ENCODE data around the gene SPATA7.

SPATA7 gene

DNA sequence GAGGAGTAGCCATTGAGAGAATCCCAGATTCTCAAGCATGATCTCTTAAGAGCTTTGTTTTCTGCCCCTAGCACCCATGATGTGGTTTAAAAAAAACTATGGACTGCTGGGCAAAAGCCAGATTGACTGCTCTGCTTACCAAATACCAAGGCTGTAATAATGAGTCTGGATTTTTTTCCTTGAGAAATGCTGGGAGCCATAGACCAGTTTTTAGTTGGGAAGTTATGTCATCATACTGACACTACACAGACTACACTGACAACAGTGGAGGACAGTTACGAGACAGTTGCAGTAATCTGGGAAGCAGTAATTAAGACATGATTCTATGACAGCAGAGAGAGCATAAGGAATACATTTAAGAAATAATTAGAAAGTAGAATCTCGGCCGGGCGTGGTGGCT, 35.8 kb downstream of the SPATA7 start:
- DNase-seq, result no peak

DNA sequence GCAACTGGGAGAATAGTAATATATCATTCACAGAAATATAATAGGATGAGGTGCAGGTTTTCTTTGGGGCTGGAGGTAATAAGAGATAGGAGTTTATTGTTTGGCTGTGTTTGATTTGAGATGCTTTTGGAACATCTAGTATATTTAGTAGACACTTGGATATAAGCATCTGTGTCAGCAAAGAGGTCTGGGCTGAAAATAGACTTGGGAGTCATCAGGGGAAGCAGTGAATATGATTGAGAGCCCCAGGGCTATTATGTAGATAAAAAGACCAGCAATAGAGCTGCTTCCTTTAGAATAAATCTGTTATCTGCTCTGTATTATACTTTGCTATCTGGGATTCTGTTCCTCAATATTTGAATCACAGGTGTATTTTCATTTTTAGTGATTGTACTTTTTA, 36.6 kb downstream of the SPATA7 start:
- no peak for DNase-seq

DNA sequence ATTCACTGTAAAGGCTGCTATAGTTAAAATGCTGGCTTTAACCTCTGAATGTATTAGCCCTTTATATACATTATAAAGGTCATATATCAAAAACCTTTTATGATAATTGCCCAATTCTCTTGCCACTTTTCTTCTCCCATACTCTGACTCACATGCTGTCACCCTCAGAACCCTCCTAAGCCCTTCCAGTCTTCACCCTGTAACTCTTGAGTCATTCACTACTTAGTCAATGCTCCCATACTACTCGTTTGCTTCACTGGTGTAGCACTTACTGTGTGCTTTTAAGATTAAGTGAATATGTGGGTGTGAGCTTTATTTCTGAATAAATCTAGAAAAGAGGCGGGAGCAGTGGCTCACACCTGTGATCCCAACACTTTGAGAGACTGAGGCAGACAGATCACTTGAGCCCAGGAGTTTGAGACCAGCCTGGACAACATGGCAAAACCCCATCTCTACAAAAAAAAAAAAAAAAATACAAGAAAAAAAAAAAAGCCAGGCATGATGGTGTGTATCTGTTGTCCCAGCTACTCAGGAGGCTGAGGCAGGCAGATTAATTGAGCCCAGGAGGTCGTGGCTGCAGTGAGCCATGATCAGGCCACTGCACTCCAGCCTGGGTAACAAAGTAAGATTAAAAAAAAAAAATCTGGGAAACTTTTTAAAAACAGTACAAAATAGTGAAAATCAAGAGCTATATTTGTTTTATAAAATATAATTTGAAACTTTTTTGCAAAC, 37.6 kb downstream of the SPATA7 start:
- DNase-seq, result no peak

DNA sequence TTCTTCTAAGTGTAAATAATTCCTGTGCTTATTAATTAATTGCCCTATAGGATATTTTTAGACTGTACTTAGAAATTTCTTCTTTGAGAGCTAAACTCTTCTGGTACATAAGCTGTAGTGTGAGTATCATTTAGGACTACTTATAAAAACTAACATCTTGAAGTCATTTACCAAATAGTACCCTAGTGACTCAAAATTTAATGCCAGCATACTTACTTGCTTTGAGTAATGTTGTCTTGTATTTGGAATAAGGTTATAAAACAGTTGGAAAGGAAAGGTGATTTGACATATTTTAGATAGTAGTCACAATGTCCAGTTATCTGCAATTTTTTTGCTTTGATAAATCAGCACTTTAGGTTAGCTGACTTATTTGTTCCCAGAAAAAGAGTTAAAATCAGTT, 39.1 kb downstream of the SPATA7 start:
- DNase-seq, result no peak

DNA sequence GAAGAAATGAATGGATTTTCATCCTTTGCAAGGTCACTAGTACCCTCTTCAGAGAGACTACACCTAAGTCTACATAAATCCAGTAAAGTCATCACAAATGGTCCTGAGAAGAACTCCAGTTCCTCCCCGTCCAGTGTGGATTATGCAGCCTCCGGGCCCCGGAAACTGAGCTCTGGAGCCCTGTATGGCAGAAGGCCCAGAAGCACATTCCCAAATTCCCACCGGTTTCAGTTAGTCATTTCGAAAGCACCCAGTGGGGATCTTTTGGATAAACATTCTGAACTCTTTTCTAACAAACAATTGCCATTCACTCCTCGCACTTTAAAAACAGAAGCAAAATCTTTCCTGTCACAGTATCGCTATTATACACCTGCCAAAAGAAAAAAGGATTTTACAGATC, 40.8 kb downstream of the SPATA7 start:
- DNase-seq, result no peak

DNA sequence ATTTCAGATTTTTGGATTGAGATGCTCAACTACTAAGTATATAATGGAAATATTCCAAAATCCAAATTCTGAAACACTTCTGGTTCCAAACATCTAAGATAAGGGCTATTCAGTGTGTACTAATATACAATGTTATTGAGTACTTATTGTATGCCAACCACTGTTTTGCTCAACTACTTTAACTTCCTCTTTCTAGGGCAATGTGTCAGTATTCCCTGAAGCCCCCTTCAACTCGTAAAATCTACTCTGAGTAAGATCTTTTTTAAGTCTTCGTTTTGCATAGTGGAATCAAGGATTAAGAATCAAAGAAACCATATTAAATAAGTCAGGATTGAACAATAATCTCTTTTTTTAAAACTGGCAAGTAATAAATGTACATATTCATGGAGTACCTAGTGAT, 45.5 kb downstream of the SPATA7 start:
- DNase-seq, result no peak

DNA sequence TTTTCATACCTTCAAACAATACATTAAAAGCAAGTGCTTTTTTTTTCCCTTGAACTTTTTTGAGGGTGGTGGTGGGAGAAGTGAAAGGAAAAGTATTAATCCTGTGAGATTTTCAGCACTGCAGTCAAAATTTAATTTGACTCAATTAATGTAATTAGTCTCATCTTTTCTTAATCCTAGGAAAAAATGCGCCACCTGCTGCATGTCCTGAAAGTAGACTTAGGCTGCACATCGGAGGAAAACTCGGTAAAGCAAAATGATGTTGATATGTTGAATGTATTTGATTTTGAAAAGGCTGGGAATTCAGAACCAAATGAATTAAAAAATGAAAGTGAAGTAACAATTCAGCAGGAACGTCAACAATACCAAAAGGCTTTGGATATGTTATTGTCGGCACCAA, 52.2 kb downstream of the SPATA7 start:
- no peak for DNase-seq

DNA sequence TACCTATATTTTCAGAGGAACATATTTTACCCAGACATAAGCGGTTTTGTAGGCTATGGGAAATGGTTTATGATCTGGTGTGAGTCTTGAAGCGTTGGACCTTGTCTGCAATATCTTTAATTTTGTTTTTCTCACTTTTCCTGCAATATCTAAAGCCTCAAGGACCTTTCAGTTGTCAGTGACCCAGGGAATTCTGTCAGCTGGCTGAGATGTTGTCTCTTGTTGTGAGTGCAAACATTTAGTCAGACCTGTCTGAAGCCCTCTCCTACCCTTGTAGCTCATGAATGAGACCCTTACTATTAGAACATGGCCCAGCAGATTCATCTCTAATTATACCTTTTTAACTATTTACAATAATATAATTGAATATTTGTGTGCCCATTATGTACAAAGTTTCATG, 53.6 kb downstream of the SPATA7 start:
- no peak for DNase-seq

DNA sequence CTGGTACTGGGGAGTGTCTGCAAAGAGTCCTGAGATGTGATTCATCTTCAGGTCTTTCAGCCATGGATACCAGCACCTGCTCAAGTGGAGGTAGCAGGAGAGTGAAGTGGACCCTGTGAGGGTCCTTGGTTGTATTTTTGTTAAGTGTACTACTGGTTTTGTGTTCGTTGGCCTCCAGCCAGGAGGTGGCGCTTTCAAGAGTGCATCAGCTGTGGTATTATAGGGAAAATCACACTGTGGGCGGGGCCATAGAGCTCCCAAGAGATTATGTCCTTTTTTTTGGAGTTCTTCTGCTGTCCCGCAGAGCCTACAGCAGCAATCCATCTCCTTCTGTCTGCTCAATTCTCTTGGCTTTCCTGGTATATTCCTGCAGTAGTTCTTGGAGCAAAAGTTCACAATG, 66.8 kb downstream of the SPATA7 start:
- DNase-seq, result no peak

DNA sequence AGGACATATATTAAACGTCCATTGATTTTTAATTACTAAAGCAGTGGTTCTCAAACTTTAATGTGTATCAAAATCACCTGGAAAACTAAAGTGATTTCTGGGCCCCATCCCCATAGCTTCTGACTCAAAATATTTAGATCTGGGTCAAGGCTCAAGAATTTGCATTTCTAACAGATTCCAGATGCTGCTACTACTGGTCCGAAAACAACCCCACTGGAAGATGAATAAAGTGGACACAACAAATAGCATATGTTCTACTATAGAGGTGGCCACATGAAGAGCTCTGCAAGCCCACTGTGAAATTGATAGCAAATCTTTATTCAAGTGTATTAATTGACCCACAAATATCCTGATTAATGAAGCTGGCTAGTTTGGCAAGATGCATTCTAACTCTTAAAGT, 69.4 kb downstream of the SPATA7 start:
- DNase-seq, result no peak

DNA sequence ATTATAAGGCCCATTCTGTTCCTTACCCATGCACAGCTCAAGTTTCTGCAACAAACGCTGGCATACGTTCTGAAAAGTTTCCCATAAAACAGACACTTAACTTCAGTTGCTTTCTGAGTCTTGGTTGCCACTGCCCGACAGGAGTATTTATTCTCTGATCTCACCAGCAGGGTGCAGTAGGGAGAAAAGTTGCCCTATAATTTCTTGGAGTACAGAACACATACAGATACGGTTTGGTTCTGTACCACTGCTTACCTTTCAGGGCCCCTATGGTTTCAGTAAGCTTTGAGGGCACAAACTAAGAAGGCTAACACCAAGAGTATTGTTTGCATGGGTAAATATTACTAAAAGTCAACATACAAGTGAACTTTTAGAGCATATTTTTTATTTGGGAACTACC, 77.9 kb downstream of the SPATA7 start:
- no peak for DNase-seq

DNA sequence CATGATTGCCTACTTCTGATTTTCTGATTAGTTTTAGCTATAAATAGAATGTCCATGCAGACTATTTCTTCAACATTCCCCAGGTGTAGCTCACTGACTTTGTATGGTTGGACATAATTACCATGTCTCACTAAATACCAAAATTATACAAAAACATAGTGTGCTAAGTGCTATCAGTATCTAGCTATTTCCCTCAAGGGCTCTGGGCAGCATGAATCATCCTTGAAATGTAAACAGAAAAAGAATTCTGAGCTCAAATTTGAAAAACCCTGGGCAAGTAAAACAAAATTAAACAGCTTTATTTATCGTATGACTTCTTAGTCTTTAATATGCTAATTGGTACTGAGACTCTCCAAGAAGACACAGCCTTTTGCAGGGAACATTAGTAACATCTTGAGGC, 82.9 kb downstream of the SPATA7 start:
- DNase-seq, result no peak

DNA sequence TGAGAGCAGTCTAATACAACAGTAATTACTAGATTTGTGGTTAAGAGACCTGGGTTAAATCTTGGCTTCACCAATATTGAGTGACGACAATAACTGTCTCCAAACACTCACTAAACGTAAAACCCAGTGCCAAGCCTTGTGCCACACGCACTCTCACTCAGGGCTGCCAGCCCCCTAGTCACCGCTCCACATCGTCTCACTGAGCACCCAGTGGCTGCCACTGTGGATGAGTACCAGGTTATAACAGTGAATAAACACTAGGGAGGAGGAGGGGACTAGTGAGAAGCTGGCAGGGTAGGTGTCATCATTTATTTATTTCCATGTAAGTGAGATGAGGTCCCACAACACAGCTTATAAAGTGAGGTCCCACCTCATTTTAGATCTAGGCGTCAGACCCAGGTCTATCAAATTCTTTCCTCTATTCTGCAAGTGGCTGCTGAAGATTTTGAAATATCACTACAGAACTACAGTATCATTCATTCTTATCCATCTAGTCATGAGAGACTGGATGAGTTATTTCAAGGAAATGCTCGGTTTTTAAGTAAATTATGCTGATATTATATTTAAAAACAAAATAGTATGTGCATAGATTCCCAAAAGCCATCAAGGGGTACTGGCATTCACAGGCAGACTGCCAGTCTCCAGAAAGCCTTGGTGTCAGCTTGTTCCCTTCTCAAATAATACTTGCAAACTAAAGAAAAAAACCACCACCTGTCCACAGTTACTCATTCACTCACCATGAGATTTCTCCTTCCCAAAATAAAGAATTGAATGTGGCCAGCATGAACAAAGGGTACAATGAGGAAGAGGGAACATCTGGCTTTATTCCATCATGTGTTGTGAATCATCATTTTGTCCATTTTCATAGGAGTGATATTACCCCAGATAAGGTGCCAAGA, 85.3 kb downstream of the SPATA7 start:
- DNase-seq, result no peak

DNA sequence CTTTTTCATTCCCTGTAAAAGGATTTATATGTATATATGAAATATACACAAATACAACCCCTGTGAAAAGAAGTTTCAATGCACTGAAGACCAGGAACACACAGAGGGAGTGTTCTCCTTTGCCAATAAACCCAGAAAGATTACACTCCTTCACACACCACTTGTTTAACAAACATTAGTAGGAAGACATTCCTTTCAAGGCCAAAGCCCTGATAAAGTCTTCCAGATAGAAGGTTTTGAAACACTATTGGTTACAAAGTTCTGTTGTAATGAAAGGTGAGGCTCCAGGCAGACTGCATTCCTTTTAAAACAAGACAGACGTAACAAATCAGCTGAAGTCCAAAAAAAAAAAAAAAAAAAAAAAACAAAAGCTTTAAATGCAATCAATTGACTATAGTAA, 88.3 kb downstream of the SPATA7 start:
- DNase-seq, result no peak

DNA sequence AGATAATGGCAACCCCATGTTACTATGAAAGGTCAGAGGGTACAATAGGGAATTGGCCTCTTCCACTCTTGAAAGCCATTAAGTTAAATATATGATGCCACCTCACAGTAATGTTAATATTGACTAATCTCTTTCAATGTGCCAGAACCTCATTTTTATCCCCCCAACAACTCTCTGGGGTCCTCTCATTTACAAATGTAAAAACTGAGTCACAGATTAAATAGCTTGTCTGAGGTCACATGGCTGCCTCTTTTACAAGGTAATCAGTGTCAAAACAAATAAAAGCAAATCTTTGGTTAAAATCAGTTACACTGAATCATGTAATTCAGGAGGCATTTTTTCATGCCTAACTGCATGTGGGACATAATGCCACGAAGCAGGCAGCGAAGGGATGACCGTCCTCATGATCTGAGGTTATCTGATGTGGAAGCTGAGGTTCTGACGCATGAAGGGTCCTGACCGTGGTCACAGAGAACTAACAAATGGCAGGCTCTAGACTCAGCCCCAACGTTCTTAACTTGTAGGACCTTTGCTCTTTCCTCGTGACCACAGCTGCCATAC, 90.8 kb downstream of the SPATA7 start:
- DNase-seq, result no peak

DNA sequence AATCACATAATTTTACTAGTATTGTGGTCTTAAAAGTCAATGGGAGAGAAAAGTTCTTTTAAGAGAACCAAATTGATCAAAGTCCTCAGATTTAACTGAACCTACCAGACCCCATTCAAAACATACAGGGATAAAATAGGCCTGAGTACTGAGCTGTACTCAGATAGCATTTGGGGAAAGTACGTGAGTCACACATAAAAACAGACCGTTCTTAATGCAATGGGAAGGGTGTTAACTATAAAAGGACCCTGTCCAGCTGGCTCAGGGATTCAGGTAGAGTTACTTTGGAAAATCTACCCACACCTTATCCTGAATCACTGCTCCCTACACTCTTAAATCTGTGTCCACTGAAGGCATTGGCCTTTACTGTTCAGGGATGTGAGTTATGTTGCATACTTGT, 91.4 kb downstream of the SPATA7 start:
- no peak for DNase-seq

DNA sequence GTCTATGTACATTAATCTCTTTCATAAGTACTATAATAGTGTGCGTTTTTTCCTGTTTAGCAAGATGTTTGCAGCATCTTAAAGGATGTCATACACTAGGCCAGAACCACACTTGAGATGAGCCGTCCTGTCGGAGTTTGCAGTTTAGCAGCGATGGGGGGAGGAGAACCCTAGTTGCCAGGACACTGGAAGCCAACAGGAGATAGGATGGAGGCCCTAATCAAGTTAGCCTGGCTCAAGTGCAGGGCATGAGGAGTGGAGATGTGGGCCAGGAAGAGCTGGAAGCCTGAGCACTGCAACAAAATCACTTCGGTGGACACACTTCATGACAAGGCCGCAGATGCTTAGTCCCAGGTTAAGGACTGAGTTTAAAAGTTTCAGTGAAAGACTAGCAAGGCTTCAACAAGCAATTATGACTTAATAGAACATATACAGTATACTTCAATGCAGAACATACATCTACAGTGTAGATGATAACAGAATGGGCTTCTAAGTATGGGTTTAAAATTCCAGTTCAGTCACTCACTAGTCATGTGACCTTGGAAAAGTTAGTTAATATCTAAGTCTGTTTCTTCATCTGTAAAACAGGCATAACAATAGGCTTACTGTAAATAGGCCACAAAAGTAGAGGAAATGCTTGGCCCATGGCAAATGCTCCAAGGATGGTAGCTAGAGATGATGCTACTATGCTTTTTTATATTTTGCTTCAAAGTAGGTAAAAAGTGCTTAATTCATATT, 92.2 kb downstream of the SPATA7 start:
- no peak for DNase-seq

DNA sequence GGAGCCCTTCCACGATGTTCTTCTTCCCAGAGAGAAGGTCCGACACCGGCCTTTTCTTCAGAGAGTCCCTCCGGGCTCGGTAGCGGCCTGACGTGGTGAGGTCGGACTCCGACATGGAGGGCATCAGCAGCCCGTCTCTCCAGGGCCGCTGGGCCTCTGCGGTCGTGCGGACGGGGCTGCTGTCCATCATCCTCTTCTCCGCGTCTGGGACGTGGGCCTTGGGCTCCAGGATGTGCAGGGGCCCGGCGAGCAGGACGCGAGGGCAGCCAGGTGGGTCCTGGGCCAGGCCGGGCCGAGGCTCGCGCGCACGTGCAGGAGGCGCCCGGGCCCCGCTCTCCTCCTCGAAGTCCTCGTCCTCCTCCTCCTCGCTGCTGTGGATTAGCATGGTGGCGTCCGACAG, 93.5 kb downstream of the SPATA7 start:
- DNase-seq, result no peak

DNA sequence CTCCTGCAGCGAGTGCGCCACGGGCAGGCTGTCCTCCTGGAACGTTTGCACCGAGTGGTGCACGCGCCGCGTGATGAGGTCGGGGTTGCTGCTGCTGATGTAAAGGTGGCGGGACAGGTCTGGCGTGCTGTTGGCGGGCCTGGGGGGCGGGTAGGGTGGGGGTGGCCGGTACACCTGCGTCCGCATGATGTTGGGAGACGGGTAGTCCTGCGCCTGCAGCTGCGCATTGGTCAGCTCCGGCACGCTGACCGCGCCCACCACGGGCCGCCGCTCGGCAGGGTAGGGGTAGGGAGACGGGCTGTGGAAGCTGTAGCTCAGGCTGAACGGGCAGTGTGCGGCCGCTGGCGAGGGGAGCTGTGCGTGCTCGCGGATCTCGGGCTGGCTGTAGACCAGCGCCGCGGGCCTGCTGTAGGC, 94.1 kb downstream of the SPATA7 start:
- DNase-seq, result no peak

DNA sequence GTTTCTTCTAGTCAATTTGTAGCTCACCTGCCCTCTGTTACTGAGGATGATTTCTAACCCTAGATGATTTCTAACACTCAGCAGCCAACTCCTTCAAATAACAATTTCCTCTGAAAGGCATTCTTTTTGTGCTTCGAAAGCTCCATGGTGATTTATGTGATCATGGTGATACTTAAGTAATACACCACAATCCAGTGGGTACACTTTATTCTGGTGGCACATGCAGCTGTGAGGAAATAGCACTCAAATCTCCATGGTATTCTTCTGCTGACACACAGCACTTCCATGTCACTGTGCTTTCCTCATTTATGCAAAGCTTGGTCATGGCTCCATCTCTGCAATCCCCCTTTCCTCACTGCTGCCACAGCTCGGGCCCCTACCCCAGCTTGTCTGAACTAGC, 95.6 kb downstream of the SPATA7 start:
- DNase-seq, result no peak

DNA sequence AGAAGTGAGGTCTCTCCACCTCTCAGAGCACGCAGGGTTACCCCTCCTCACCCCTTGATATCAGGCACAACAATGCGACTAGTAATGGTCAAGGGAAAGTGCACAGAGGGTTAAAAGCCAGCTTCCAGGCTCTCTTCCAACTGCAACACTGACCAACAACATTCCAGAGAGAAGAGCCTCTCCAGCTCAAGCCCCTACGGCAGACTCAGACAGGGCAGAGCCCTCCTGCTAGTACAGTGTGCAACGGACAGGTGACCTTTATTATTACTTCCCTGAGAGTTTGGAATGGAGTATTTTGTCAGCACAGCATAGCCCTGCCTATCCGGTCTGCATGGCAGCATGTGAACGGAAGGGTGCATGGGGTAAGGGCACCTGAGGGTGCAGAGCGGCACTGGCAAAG, 96.3 kb downstream of the SPATA7 start:
- no peak for DNase-seq

DNA sequence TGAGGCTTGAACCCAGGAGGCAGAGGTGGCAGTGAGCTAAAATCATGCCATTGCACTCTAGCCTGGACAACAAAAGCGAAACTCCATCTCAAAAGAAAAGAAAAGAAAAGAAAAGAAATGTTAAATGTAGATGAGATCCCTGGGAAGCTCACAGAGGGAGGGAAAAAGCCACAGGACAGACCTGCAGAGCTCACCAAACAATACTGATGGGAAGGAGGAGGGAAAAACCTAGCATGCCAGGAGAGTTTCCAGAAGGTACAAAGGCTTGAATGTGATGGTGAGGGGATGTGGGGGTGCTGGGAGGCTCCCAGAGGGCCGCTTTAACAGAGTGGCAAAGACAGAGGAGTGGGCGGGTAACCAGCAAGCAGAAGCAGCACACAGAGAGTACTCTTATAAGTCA, 97.1 kb downstream of the SPATA7 start:
- no peak for DNase-seq

All from CD4-positive, alpha-beta T cell treated with Interferon gamma for 1 hour (primary cell).